Dendritic cell treated with granulocyte-macrophage colony-stimulating factor and Interleukin-4, amounts not matched to agents 40 ng/mL and 50 ng/mL, for 4 days (primary cell): ENCODE results near the gene SOWAHC.
A peak's percentile ranks its signal among the peaks of the same experiment; 100 is the strongest.
"Not testable (repeated sequence)": the region's sequence is repeated elsewhere in the genome, so short reads cannot be mapped to it uniquely, and the experiment has no call there.

Experiments used
- H3K27ac Mint-ChIP-seq: one replicate; pipeline ENCODE4 v1.8.0; 2022; ENCODE audit warnings: mild to moderate bottlenecking, mixed read lengths
- H3K27me3 Mint-ChIP-seq: one replicate; pipeline ENCODE4 v1.8.0; 2022; ENCODE audit warnings: mild to moderate bottlenecking, mixed read lengths
- H3K36me3 Mint-ChIP-seq: one replicate; pipeline ENCODE4 v1.8.0; 2022; ENCODE audit warnings: low read depth, mixed read lengths
- H3K4me1 Mint-ChIP-seq: one replicate; pipeline ENCODE4 v1.8.0; 2022; ENCODE audit warnings: low read depth, mixed read lengths
- H3K4me3 Mint-ChIP-seq: one replicate; pipeline ENCODE4 v1.8.0; 2022; ENCODE audit warnings: mild to moderate bottlenecking, moderate library complexity, mixed read lengths
- H3K9me3 Mint-ChIP-seq: one replicate; pipeline ENCODE4 v1.8.0; 2022; ENCODE audit warnings: mixed read lengths
- intact Hi-C: fragments of 100-400 bp; cut with micrococcal nuclease; formaldehyde crosslinking; loops from one replicate; pipeline ENCODE4 v1.15.0; 2022

The SOWAHC gene

GRCh38 chr2:109607766-109608165 lies 6.4 kb upstream of the SOWAHC start:
- Mint-ChIP-seq H3K4me3 (no peak overlapping the region), H3K9me3 (no peaks in the 10 kb centered on the region), H3K27me3 (peaks cover 50% of the 10 kb centered on the region), H3K36me3 (no peaks in the 10 kb centered on the region), H3K27ac (no peak overlapping the region), H3K4me1 (peaks cover 22% of the 10 kb centered on the region)
- intact Hi-C loops: no loop called here

- peak overlapping the region; percentile 32 for H3K27ac Mint-ChIP-seq
- no peaks in the 10 kb centered on the region for H3K9me3 Mint-ChIP-seq
- H3K4me1 Mint-ChIP-seq: peaks cover 25% of the 10 kb centered on the region
- H3K36me3 Mint-ChIP-seq: peaks cover 6% of the 10 kb centered on the region
- intact Hi-C loops: no loop called here
- H3K27me3 Mint-ChIP-seq: peaks cover 53% of the 10 kb centered on the region
- peak overlapping the region; percentile 50 for H3K4me3 Mint-ChIP-seq
Measured at GRCh38 chr2:109609352-109610024, 4.7 kb upstream of the SOWAHC start.

- intact Hi-C loops: no loop called here
- H3K4me1 Mint-ChIP-seq: peaks cover 37% of the 10 kb centered on the region
- no peak overlapping the region for H3K4me3 Mint-ChIP-seq
- H3K9me3 Mint-ChIP-seq: no peaks in the 10 kb centered on the region
- peaks cover 6% of the 10 kb centered on the region for H3K36me3 Mint-ChIP-seq
- H3K27ac Mint-ChIP-seq: no peak overlapping the region
- peaks cover 63% of the 10 kb centered on the region for H3K27me3 Mint-ChIP-seq
Measured at GRCh38 chr2:109611467-109612095, 2.6 kb upstream of the SOWAHC start.

GRCh38 chr2:109613081-109613921 lies 863 bp upstream of the SOWAHC start:
- H3K27me3 Mint-ChIP-seq: peaks cover 62% of the 10 kb centered on the region
- H3K9me3 Mint-ChIP-seq: no peaks in the 10 kb centered on the region
- H3K4me1 Mint-ChIP-seq: peaks cover 37% of the 10 kb centered on the region
- H3K4me3 Mint-ChIP-seq: peak overlapping the region; percentile 83
- peak overlapping the region; percentile 91 for H3K27ac Mint-ChIP-seq
- intact Hi-C loops: no loop called here
- peaks cover 6% of the 10 kb centered on the region for H3K36me3 Mint-ChIP-seq

GRCh38 chr2:109614715-109615636 lies 812 bp downstream of the SOWAHC start:
- peaks cover 6% of the 10 kb centered on the region for H3K36me3 Mint-ChIP-seq
- peak overlapping the region; percentile 91 for H3K27ac Mint-ChIP-seq
- H3K27me3 Mint-ChIP-seq: peaks cover 56% of the 10 kb centered on the region
- peak overlapping the region; percentile 83 for H3K4me3 Mint-ChIP-seq
- intact Hi-C loops: no loop called here
- H3K9me3 Mint-ChIP-seq: no peaks in the 10 kb centered on the region
- H3K4me1 Mint-ChIP-seq: peaks cover 26% of the 10 kb centered on the region

GRCh38 chr2:109615637-109616144 lies 1.5 kb downstream of the SOWAHC start:
- H3K9me3 Mint-ChIP-seq: no peaks in the 10 kb centered on the region
- H3K27ac Mint-ChIP-seq: peak overlapping the region; percentile 60
- H3K4me1 Mint-ChIP-seq: peaks cover 26% of the 10 kb centered on the region
- peaks cover 6% of the 10 kb centered on the region for H3K36me3 Mint-ChIP-seq
- intact Hi-C loops: loop anchor here (2.0 kb wide), 1 partner anchor 23 kb away; no protein-coding TSS in a partner anchor
- peaks cover 55% of the 10 kb centered on the region for H3K27me3 Mint-ChIP-seq
- peak overlapping the region; percentile 68 for H3K4me3 Mint-ChIP-seq

DNA sequence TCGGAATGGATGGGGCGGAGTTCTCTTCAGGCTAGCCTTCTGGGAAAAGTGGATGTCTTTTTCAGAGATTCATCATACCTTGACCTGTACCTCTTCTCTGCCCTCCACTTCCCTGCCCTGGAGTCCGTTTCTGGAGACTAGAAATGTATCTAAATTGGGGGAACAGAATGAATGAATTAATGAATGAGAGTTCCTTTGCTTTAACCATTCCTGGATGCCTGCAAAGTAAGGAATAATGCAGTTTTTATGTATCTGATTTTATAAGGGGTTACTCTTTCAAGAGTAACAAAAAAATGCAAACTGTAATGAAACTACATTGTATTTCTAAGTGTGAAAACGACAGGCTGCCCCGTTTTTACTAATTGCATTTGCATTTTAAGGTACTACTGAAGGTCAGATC lies 2.0 kb downstream of the SOWAHC start:
- no peak overlapping the region for H3K27ac Mint-ChIP-seq
- intact Hi-C loops: loop anchor here (2.0 kb wide), 1 partner anchor 23 kb away; no protein-coding TSS in a partner anchor
- peaks cover 6% of the 10 kb centered on the region for H3K36me3 Mint-ChIP-seq
- peaks cover 53% of the 10 kb centered on the region for H3K27me3 Mint-ChIP-seq
- H3K4me1 Mint-ChIP-seq: peaks cover 26% of the 10 kb centered on the region
- no peaks in the 10 kb centered on the region for H3K9me3 Mint-ChIP-seq
- peak overlapping the region; percentile 68 for H3K4me3 Mint-ChIP-seq

GRCh38 chr2:109619032-109619615 lies 5.0 kb downstream of the SOWAHC start:
- intact Hi-C loops: no loop called here
- Mint-ChIP-seq H3K27ac (no peak overlapping the region), H3K9me3 (no peaks in the 10 kb centered on the region), H3K4me1 (peaks cover 13% of the 10 kb centered on the region), H3K36me3 (no peaks in the 10 kb centered on the region), H3K27me3 (peaks cover 56% of the 10 kb centered on the region), H3K4me3 (no peak overlapping the region)

GRCh38 chr2:109623297-109623696 lies 9.1 kb downstream of the SOWAHC start:
- Mint-ChIP-seq H3K9me3 (no peaks in the 10 kb centered on the region), H3K27ac (no peak overlapping the region), H3K36me3 (no peaks in the 10 kb centered on the region)

DNA sequence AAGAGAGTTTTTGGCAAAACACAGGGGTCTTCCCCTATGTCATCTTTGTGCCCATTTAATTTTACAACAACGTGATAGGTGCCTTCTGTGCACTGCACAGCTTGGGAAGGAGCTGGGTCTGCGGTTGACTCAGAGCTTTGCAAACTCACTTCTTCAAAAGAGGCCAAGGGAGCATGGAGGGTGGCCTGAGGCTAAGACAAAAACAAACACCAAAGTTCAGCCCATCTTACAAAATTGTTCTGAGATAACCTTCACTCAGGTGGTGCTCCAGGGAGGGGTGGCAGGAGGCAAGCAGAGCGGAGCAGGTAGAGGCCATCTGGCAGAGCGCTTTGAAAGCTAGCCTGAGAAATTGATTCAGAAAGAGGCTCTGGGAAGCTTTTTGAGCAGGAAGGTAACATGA lies 9.8 kb downstream of the SOWAHC start:
- Mint-ChIP-seq H3K9me3 (no peaks in the 10 kb centered on the region), H3K4me3 (no peak overlapping the region), H3K27me3 (peaks cover 45% of the 10 kb centered on the region), H3K27ac (no peak overlapping the region), H3K4me1 (no peaks in the 10 kb centered on the region), H3K36me3 (no peaks in the 10 kb centered on the region)
- intact Hi-C loops: no loop called here

More at GRCh38 chr2:109623297-109623696, 9.1 kb downstream of the SOWAHC start:
- Mint-ChIP-seq H3K4me1 (no peaks in the 10 kb centered on the region), H3K27me3 (peaks cover 46% of the 10 kb centered on the region), H3K4me3 (no peak overlapping the region)
- intact Hi-C loops: no loop called here

DNA sequence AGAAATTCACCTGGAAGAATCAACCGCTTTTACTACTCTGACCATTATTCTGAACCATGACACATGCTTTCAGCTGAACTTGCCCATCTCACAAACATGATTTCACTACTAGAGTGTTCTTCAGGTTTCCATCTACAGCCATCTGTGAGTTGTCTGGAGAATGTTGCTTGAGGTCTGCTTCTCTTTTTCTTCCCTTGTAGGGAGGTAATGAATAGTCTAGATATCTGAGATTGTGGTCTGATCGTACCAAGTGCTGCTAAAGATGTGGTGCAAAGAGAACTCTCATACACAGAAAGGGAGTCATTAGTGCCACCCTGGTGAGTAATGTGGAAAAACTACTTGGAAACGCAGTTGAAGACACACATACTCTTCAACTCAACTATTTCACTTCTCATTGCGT lies 10.2 kb downstream of the SOWAHC start:
- Mint-ChIP-seq H3K27me3 (peaks cover 41% of the 10 kb centered on the region), H3K4me3 (no peak overlapping the region), H3K4me1 (no peaks in the 10 kb centered on the region), H3K36me3 (no peaks in the 10 kb centered on the region), H3K9me3 (no peaks in the 10 kb centered on the region), H3K27ac (no peak overlapping the region)
- intact Hi-C loops: no loop called here

DNA sequence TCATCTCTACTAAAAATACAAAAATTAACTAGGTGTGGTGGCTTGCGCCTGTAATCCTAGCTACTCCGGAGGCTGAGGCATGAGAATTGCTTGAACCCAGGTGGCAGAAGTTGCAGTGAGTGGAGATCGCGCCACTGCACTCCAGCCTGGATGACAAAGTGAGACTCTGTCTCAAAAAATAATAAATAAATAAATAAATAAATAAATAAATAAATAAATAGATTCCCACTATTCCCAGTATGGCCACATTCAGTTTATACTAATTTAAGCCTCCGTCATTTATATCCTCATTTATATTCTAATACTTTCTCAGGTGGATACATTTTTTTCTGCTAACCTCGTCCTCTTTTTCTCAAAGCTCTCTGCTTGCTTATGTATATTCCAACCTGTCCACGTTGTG lies 14.2 kb downstream of the SOWAHC start:
- H3K27me3 Mint-ChIP-seq: peaks cover 16% of the 10 kb centered on the region

GRCh38 chr2:109629867-109630266 lies 15.7 kb downstream of the SOWAHC start:
- Mint-ChIP-seq H3K4me1 (peaks cover 23% of the 10 kb centered on the region), H3K9me3 (no peaks in the 10 kb centered on the region), H3K4me3 (no peak overlapping the region), H3K36me3 (no peaks in the 10 kb centered on the region), H3K27me3 (peaks cover 9% of the 10 kb centered on the region), H3K27ac (no peak overlapping the region)
- intact Hi-C loops: no loop called here

More for the DNA sequence above, 14.2 kb downstream of the SOWAHC start:
- H3K4me3 Mint-ChIP-seq, H3K9me3 Mint-ChIP-seq, H3K36me3 Mint-ChIP-seq, intact Hi-C loops, H3K27ac Mint-ChIP-seq: not testable (repeated sequence)
- H3K4me1 Mint-ChIP-seq: peaks cover 20% of the 10 kb centered on the region
